GM21360 (cell line): ENCODE measurements around the gene CEP250.
"Not testable (repeated sequence)": the region's sequence is repeated elsewhere in the genome, so short reads cannot be mapped to it uniquely, and the experiment has no call there.

Experiments used
- ATAC-seq: cut with Tn5 transposase; IDR thresholded peaks from one replicate; pipeline ENCODE4 v1.9.1; 2021; ENCODE audit warnings: mild to moderate bottlenecking, moderate library complexity; ENCODE audit not compliant: unreplicated experiment

The CEP250 gene

GRCh38 chr20:35496481-35496880 lies 41.1 kb downstream of the CEP250 start:
- no peak for ATAC-seq

GRCh38 chr20:35497320-35497719 lies 41.9 kb downstream of the CEP250 start:
- no peak for ATAC-seq

- ATAC-seq: no peak
Observed at GRCh38 chr20:35497780-35498189, 42.4 kb downstream of the CEP250 start.

- ATAC-seq: no peak
Observed at GRCh38 chr20:35499271-35499670, 43.9 kb downstream of the CEP250 start.

GRCh38 chr20:35502352-35502751 lies 47.0 kb downstream of the CEP250 start:
- no peak for ATAC-seq

GRCh38 chr20:35503281-35503680 lies 47.9 kb downstream of the CEP250 start:
- ATAC-seq: no peak

- ATAC-seq: no peak
Observed at GRCh38 chr20:35503841-35504561, 48.6 kb downstream of the CEP250 start.

- no peak for ATAC-seq
Observed at GRCh38 chr20:35504751-35505150, 49.4 kb downstream of the CEP250 start.

GRCh38 chr20:35506179-35506578 lies 50.8 kb downstream of the CEP250 start:
- ATAC-seq: no peak

- ATAC-seq: no peak
Observed at GRCh38 chr20:35506872-35507638, 51.7 kb downstream of the CEP250 start.

- ATAC-seq: no peak
Observed at GRCh38 chr20:35508493-35509218, 53.3 kb downstream of the CEP250 start.

GRCh38 chr20:35510951-35511735 lies 55.7 kb downstream of the CEP250 start:
- no peak for ATAC-seq

- ATAC-seq: no peak
Observed at GRCh38 chr20:35511814-35512420, 56.5 kb downstream of the CEP250 start.

- no peak for ATAC-seq
Observed at GRCh38 chr20:35514371-35514932, 59.1 kb downstream of the CEP250 start.

- no peak for ATAC-seq
Observed at GRCh38 chr20:35515341-35515740, 59.9 kb downstream of the CEP250 start.

GRCh38 chr20:35515949-35516645 lies 60.7 kb downstream of the CEP250 start:
- ATAC-seq: no peak

- no peak for ATAC-seq
Observed at GRCh38 chr20:35517125-35517524, 61.7 kb downstream of the CEP250 start.

GRCh38 chr20:35517767-35518166 lies 62.4 kb downstream of the CEP250 start:
- not testable (repeated sequence) for ATAC-seq

GRCh38 chr20:35518955-35519354 lies 63.6 kb downstream of the CEP250 start:
- no peak for ATAC-seq
